Activated CD8-positive, alpha-beta T cell treated with anti-CD3 and anti-CD28 coated beads for 36 hours (primary cell): ENCODE measurements around the gene KRT33A. TPM values are rescaled to one million over a fixed set of nuclear protein-coding genes. Genes with fewer than 3 reads are reported as not detected.

ENCODE experiments used
- ATAC-seq: fragments of 200-7000 bp; cut with Tn5 transposase; one replicate; pipeline ENCODE4 v1.10.0; 2021; ENCODE audit warnings: mild to moderate bottlenecking, moderate library complexity
- CTCF ChIA-PET: fragments of 350-600 bp; sonication (Branson Sonifier 250); formaldehyde crosslinking; loops from one replicate; lab custom pipeline; 2021; ENCODE audit warnings: antibody characterized with exemption; lab: Charles Lee
- POLR2A ChIA-PET: fragments of 350-600 bp; sonication (Branson Sonifier 250); formaldehyde crosslinking; loops from one replicate; lab custom pipeline; 2021; ENCODE audit warnings: antibody characterized with exemption; lab: Charles Lee
- DNase-seq: peaks from one replicate; pipeline ENCODE4 v3.0.0-alpha.2; 2020
- H3K27ac Mint-ChIP-seq: one replicate; pipeline ENCODE4 v1.8.0; 2021; ENCODE audit warnings: mild to moderate bottlenecking, mixed read lengths
- H3K27me3 Mint-ChIP-seq: one replicate; pipeline ENCODE4 v1.8.0; 2021; ENCODE audit warnings: mixed read lengths
- H3K36me3 Mint-ChIP-seq: one replicate; pipeline ENCODE4 v1.8.0; 2021; ENCODE audit warnings: low read depth, mixed read lengths
- H3K4me1 Mint-ChIP-seq: one replicate; pipeline ENCODE4 v1.8.0; 2021; ENCODE audit warnings: low read depth, mixed read lengths
- H3K4me3 Mint-ChIP-seq: one replicate; pipeline ENCODE4 v1.8.0; 2021; ENCODE audit warnings: mild to moderate bottlenecking, moderate library complexity, mixed read lengths
- H3K9me3 Mint-ChIP-seq: one replicate; pipeline ENCODE4 v1.8.0; 2021; ENCODE audit warnings: mixed read lengths
- intact Hi-C: fragments of 100-400 bp; cut with micrococcal nuclease; formaldehyde crosslinking; loops from one replicate; pipeline ENCODE4 v1.10.0; 2022
- total RNA-seq, 2 experiments: library from RNA; stranded (reverse); gene quantifications; one replicate each; pipeline ENCODE4 v1.2.3, GENCODE V29; 2021
- TF ChIP-seq, protein P1 (sequence below): fragments of 200-600 bp; IDR thresholded peaks from one replicate; pipeline ENCODE4 v1.8.0; 2022; ENCODE audit warnings: antibody characterized with exemption, mild to moderate bottlenecking

KRT33A gene
- total RNA-seq, 2 experiments from 2014 or later: not detected

DNA sequence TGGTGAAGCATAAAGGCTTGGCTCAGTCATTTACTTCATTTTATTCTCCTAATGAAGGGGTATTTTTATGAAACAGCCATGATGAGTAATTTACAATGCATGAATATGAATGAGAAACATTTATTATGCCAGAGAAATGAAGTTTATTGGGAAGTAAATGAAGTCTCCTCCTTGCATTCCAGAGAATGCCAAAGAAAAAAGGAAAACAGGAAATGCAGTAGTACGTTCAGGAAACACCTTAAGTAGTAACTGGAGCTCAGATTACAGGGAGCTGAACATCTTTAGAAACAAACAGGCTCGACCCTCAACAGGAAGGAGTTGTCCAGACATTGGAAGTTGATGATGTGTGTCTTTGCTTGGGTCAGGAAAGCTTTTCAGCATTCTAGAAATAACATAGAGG is 26.9 kb upstream of the KRT33A start:
- TF ChIP-seq, protein P1, sequence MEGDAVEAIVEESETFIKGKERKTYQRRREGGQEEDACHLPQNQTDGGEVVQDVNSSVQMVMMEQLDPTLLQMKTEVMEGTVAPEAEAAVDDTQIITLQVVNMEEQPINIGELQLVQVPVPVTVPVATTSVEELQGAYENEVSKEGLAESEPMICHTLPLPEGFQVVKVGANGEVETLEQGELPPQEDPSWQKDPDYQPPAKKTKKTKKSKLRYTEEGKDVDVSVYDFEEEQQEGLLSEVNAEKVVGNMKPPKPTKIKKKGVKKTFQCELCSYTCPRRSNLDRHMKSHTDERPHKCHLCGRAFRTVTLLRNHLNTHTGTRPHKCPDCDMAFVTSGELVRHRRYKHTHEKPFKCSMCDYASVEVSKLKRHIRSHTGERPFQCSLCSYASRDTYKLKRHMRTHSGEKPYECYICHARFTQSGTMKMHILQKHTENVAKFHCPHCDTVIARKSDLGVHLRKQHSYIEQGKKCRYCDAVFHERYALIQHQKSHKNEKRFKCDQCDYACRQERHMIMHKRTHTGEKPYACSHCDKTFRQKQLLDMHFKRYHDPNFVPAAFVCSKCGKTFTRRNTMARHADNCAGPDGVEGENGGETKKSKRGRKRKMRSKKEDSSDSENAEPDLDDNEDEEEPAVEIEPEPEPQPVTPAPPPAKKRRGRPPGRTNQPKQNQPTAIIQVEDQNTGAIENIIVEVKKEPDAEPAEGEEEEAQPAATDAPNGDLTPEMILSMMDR: no peak
- Mint-ChIP-seq H3K9me3 (peaks cover 3% of the 10 kb centered on the region), H3K36me3 (no peaks in the 10 kb centered on the region), H3K4me3 (no peak overlapping the region), H3K27me3 (no peaks in the 10 kb centered on the region), H3K27ac (no peak overlapping the region), H3K4me1 (peaks cover 6% of the 10 kb centered on the region)
- ATAC-seq (no peak), DNase-seq (no peak)
- POLR2A ChIA-PET: no interaction called here
- intact Hi-C loops: no loop called here
- CTCF ChIA-PET: no interaction called here

DNA sequence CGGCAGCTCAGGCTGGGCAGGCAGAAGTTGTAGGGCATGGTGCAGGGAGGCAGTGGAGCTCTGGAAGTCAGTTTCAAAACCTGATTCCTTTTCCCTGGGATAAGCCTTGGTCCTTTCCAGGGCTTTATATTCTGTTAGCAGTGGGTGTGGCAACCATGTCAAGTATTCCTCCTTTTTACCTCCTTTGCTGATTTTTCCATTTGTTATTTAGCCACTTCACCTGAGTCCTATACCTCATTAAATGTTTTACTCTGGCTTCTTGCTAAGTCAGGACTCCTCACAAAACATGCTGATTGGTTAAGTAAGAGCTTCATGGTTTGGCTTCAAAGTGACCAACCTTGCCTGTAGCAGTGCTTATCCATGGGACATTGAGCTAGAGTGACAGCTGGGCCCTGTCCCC is 19.1 kb upstream of the KRT33A start, which contains the start of gene KRT33B:
Gene KRT33B, minus strand, starts transcription at position 101 of the 400 bp plus-strand sequence. Its CDS starts 63 bp downstream, at position 38.
- H3K4me3 Mint-ChIP-seq: no peak within 1 kb of the TSS
- no peaks in the 10 kb centered on the region for H3K36me3 Mint-ChIP-seq
- TF ChIP-seq, protein P1: no peak
- H3K4me1 Mint-ChIP-seq: peaks cover 2% of the 10 kb centered on the region
- POLR2A ChIA-PET: no interaction called here
- DNase-seq: no peak
- no peaks in the 10 kb centered on the region for H3K27me3 Mint-ChIP-seq
- H3K27ac Mint-ChIP-seq: no peak within 1 kb of the TSS
- CTCF ChIA-PET: interaction anchor here (0.5 kb wide), 1 partner anchor 42 kb away, joined by 3 read pairs; no protein-coding TSS in a partner anchor
- H3K9me3 Mint-ChIP-seq: peaks cover 3% of the 10 kb centered on the region
- intact Hi-C loops: no loop called here
- ATAC-seq: no peak

DNA sequence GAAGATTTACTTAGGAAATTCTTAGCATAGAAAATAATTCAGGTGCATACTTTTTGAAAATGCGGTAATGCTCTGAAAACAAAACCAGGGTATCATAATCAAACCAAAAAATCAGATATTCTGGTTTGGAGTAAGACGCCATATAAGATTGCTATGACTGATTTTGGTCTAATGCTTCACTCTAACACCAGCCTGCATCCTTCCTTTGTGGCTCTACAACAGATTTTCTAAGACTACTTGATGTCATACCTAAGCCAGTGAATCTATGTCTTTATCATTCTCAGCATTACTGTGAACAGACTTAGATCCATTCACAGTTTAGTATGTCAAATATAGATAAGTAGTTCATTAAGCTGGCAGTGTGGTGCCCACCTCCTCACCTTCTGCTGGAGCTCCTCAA is 18.4 kb upstream of the KRT33A start:
- ATAC-seq: no peak
- Mint-ChIP-seq H3K36me3 (no peaks in the 10 kb centered on the region), H3K27me3 (no peaks in the 10 kb centered on the region), H3K27ac (no peak overlapping the region), H3K4me3 (no peak overlapping the region), H3K9me3 (no peaks in the 10 kb centered on the region), H3K4me1 (peaks cover 2% of the 10 kb centered on the region)
- ChIA-PET POLR2A (no interaction called here), CTCF (no interaction called here)
- intact Hi-C loops: no loop called here
- TF ChIP-seq, protein P1: no peak
- no peak for DNase-seq

DNA sequence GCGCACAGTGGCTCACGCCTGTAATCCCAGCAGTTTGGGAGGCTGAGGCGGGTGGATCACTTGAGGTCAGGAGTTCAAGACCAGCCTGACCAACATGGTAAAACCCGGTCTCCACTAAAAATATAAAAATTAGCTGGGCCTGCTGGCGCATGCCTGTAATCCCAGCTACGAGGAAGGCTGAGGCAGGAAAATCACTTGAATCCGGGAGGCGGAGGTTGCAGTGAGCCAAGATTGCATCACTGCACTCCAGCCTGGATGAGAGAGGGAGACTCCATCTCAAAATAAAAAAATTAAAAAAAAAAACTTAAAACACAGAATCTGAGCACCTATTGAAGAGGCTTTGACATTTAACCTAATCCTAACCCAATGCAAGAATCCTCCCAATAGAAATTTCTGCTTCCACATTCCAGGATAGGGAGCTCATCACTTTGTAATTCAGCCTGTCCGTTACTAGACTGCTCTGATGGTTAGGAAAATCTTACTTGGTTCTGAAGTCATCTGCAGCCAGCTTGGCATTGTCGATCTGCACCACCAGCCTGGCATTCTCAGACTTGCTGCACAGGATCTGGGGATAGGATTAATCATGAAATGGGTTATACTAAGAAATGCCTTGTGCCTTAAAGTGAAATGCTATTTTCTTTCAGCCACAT is 16.9 kb upstream of the KRT33A start:
- ATAC-seq (no peak), DNase-seq (no peak)
- Mint-ChIP-seq H3K4me1 (peaks cover 2% of the 10 kb centered on the region), H3K4me3 (no peak overlapping the region), H3K27me3 (no peaks in the 10 kb centered on the region), H3K36me3 (no peaks in the 10 kb centered on the region), H3K27ac (no peak overlapping the region), H3K9me3 (no peaks in the 10 kb centered on the region)
- TF ChIP-seq, protein P1: no peak
- intact Hi-C loops: no loop called here
- POLR2A ChIA-PET: interaction anchor here (0.7 kb wide), 1 partner anchor 53 kb away, joined by 4 read pairs; no protein-coding TSS in a partner anchor
- CTCF ChIA-PET: no interaction called here

DNA sequence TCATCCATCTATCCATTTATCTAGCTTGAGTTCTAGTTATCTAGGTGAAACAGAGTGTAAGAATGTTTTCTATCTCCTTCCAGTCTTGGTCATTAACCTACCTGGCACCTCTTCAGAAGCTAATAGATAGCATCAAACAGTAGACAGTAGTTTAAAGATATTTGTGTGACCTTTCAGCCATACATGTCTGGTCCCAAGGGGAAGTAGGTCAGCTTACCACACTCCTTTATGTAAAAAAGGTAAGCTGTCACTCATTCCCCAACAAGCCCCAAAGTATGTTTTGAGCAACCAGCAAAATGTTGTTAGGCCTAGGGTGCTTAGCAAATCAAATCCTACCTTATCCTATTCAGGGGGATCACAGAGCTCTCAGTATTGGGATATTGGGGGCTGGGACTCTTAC is 15.4 kb upstream of the KRT33A start:
- DNase-seq (no peak), ATAC-seq (no peak)
- intact Hi-C loops: no loop called here
- no peaks in the 10 kb centered on the region for H3K36me3 Mint-ChIP-seq
- ChIA-PET CTCF (interaction anchor here (1.0 kb wide), 1 partner anchor 18 kb away, joined by 3 read pairs; no protein-coding TSS in a partner anchor), POLR2A (no interaction called here)
- H3K27me3 Mint-ChIP-seq: no peaks in the 10 kb centered on the region
- H3K4me1 Mint-ChIP-seq: peaks cover 2% of the 10 kb centered on the region
- no peaks in the 10 kb centered on the region for H3K9me3 Mint-ChIP-seq
- H3K27ac Mint-ChIP-seq: no peak overlapping the region
- TF ChIP-seq, protein P1: no peak
- H3K4me3 Mint-ChIP-seq: no peak overlapping the region
